Neural progenitor cell (in vitro differentiated cells): ENCODE measurements around the gene CNTNAP2. TPM values are rescaled to one million over a fixed set of nuclear protein-coding genes. Genes with fewer than 3 reads are reported as not detected.
A peak's percentile ranks its signal among the peaks of the same experiment; 100 is the strongest.

Experiments used
- DNase-seq: peaks from one replicate; pipeline ENCODE4 v3.0.0-alpha.2; 2016; ENCODE audit warnings: low spot score
- H2AFZ ChIP-seq: fragments of 200-600 bp; sonication (generic); replicated peaks from 2 replicates; pipeline ENCODE4 v1.6.1; 2016; ENCODE audit warnings: antibody characterized with exemption
- H3F3A ChIP-seq: fragments of 200-600 bp; sonication (generic); 2 replicates; pipeline ENCODE4 v1.6.1; 2016; ENCODE audit warnings: antibody characterized with exemption, low read depth
- H3K27ac ChIP-seq: fragments of 200-600 bp; sonication (generic); 2 replicates; pipeline ENCODE4 v1.5.1; 2016; ENCODE audit warnings: mild to moderate bottlenecking
- H3K27me3 ChIP-seq: fragments of 200-600 bp; sonication (generic); 2 replicates; pipeline ENCODE4 v1.6.1; 2016; ENCODE audit warnings: mild to moderate bottlenecking, moderate library complexity
- H3K36me3 ChIP-seq: fragments of 200-600 bp; sonication (generic); 2 replicates; pipeline ENCODE4 v1.5.1; 2016
- H3K4me1 ChIP-seq: fragments of 200-600 bp; sonication (generic); 2 replicates; pipeline ENCODE4 v1.6.1; 2016; ENCODE audit warnings: mixed run types
- H3K4me2 ChIP-seq: fragments of 200-600 bp; sonication (generic); 2 replicates; pipeline ENCODE4 v1.6.1; 2016
- H3K4me3 ChIP-seq: fragments of 200-600 bp; sonication (generic); 2 replicates; pipeline ENCODE4 v1.5.1; 2016
- H3K79me2 ChIP-seq: fragments of 200-600 bp; sonication (generic); 2 replicates; pipeline ENCODE4 v1.6.1; 2016; ENCODE audit warnings: low read depth
- H3K9ac ChIP-seq: fragments of 200-600 bp; sonication (generic); 2 replicates; pipeline ENCODE4 v1.6.1; 2016
- H3K9me3 ChIP-seq: fragments of 200-600 bp; sonication (generic); 2 replicates; pipeline ENCODE4 v1.5.1; 2016; ENCODE audit warnings: low read depth
- H4K20me1 ChIP-seq: fragments of 200-600 bp; sonication (generic); 2 replicates; pipeline ENCODE4 v1.6.1; 2016; ENCODE audit warnings: low read depth
- H3K27ac Mint-ChIP-seq: 3 replicates; pipeline ENCODE4 v1.8.0; 2021; ENCODE audit warnings: mixed read lengths
- H3K27me3 Mint-ChIP-seq: 2 replicates; pipeline ENCODE4 v1.8.0; 2022; ENCODE audit warnings: low read depth, mild to moderate bottlenecking, inconsistent platforms, moderate library complexity, mixed read lengths; ENCODE audit not compliant: insufficient read depth
- H3K36me3 Mint-ChIP-seq: 3 replicates; pipeline ENCODE4 v1.8.0; 2021; ENCODE audit warnings: mixed read lengths
- H3K4me1 Mint-ChIP-seq: 3 replicates; pipeline ENCODE4 v1.8.0; 2021; ENCODE audit warnings: mixed read lengths
- H3K4me3 Mint-ChIP-seq: 3 replicates; pipeline ENCODE4 v1.8.0; 2021; ENCODE audit warnings: mild to moderate bottlenecking, moderate library complexity, mixed read lengths
- H3K9me3 Mint-ChIP-seq: 3 replicates; pipeline ENCODE4 v1.8.0; 2020; ENCODE audit warnings: mixed read lengths
- CTCF ChIP-seq: fragments of 200-600 bp; sonication (generic); IDR thresholded peaks from 2 replicates; pipeline ENCODE4 v1.5.1; 2017; ENCODE audit warnings: antibody characterized with exemption, mild to moderate bottlenecking
- EZH2 ChIP-seq: fragments of 200-600 bp; sonication (generic); IDR thresholded peaks from 2 replicates; pipeline ENCODE4 v1.6.1; 2017; ENCODE audit warnings: antibody characterized with exemption, mild to moderate bottlenecking, moderate library complexity
- EZH2phosphoT487 ChIP-seq: fragments of 200-600 bp; sonication (generic); IDR thresholded peaks from 2 replicates; pipeline ENCODE4 v1.6.1; 2017; ENCODE audit warnings: antibody characterized with exemption
- total RNA-seq: library from RNA; depleted of rRNA; stranded (reverse); fragments of >200 nt; gene quantifications from 2 replicates; pipeline ENCODE4 v1.2.3, GENCODE V29; 2015; ENCODE audit warnings: low replicate concordance

Gene CNTNAP2
- total RNA-seq, 1 donor from 2014 or later = 126 TPM

- Histone ChIP-seq H3K9me3 (no peaks in the 10 kb centered on the region), H2AFZ (peak overlapping the region; percentile 76), H3K27me3 (no peaks in the 10 kb centered on the region), H3K9ac (no peak overlapping the region), H3K4me3 (no peak overlapping the region), H3K36me3 (no peaks in the 10 kb centered on the region), H3K4me2 (peak overlapping the region; percentile 58), H3F3A (peaks cover 15% of the 10 kb centered on the region), H3K79me2 (no peaks in the 10 kb centered on the region), H3K4me1 (peaks cover 14% of the 10 kb centered on the region), H3K27ac (peak overlapping the region; percentile 84), H4K20me1 (no peaks in the 10 kb centered on the region)
- H3K27ac Mint-ChIP-seq = no peak overlapping the region
- peaks cover 8% of the 10 kb centered on the region for H3K4me1 Mint-ChIP-seq
- no peak overlapping the region for H3K4me3 Mint-ChIP-seq
- H3K9me3 Mint-ChIP-seq = no peaks in the 10 kb centered on the region
- no peak for TF ChIP-seq EZH2
- TF ChIP-seq EZH2phosphoT487 = no peak
- no peak for TF ChIP-seq CTCF
- peak; percentile 38 for DNase-seq
- H3K27me3 Mint-ChIP-seq = no peaks in the 10 kb centered on the region
- no peaks in the 10 kb centered on the region for H3K36me3 Mint-ChIP-seq
Measured at GRCh38 chr7:146875237-146875785, 758.7 kb downstream of the CNTNAP2 start.

GRCh38 chr7:146875981-146876380 lies 759.4 kb downstream of the CNTNAP2 start:
- Histone ChIP-seq H3K27me3 (no peaks in the 10 kb centered on the region), H3K36me3 (no peaks in the 10 kb centered on the region), H3K9me3 (no peaks in the 10 kb centered on the region), H4K20me1 (no peaks in the 10 kb centered on the region), H3K4me2 (no peak overlapping the region), H3K27ac (no peak overlapping the region), H3K79me2 (no peaks in the 10 kb centered on the region), H3F3A (peaks cover 15% of the 10 kb centered on the region), H3K9ac (no peak overlapping the region), H3K4me3 (no peak overlapping the region), H2AFZ (no peak overlapping the region), H3K4me1 (peaks cover 14% of the 10 kb centered on the region)
- no peak for TF ChIP-seq CTCF
- TF ChIP-seq EZH2phosphoT487 = no peak
- no peak for TF ChIP-seq EZH2
- no peak for DNase-seq
- peak overlapping the region; percentile 74 for H3K27ac Mint-ChIP-seq
- H3K4me1 Mint-ChIP-seq = peaks cover 8% of the 10 kb centered on the region
- no peaks in the 10 kb centered on the region for H3K27me3 Mint-ChIP-seq
- H3K4me3 Mint-ChIP-seq = no peak overlapping the region
- no peaks in the 10 kb centered on the region for H3K9me3 Mint-ChIP-seq
- no peaks in the 10 kb centered on the region for H3K36me3 Mint-ChIP-seq

GRCh38 chr7:146876411-146876810 lies 759.8 kb downstream of the CNTNAP2 start:
- Histone ChIP-seq H3K4me2 (no peak overlapping the region), H3K36me3 (no peaks in the 10 kb centered on the region), H3K27me3 (no peaks in the 10 kb centered on the region), H3K4me1 (peaks cover 14% of the 10 kb centered on the region), H3K27ac (no peak overlapping the region), H3K4me3 (no peak overlapping the region), H3F3A (peaks cover 15% of the 10 kb centered on the region), H3K9me3 (no peaks in the 10 kb centered on the region), H4K20me1 (no peaks in the 10 kb centered on the region), H3K9ac (no peak overlapping the region), H2AFZ (no peak overlapping the region), H3K79me2 (no peaks in the 10 kb centered on the region)
- TF ChIP-seq CTCF = no peak
- TF ChIP-seq EZH2 = no peak
- no peak for TF ChIP-seq EZH2phosphoT487
- DNase-seq = no peak
- no peaks in the 10 kb centered on the region for H3K36me3 Mint-ChIP-seq
- no peaks in the 10 kb centered on the region for H3K27me3 Mint-ChIP-seq
- H3K9me3 Mint-ChIP-seq = no peaks in the 10 kb centered on the region
- no peak overlapping the region for H3K27ac Mint-ChIP-seq
- H3K4me3 Mint-ChIP-seq = no peak overlapping the region
- peaks cover 8% of the 10 kb centered on the region for H3K4me1 Mint-ChIP-seq
